Measurements from ENCODE around the gene FAM53A. TPM values are rescaled to one million over a fixed set of nuclear protein-coding genes. Genes with fewer than 3 reads are reported as not detected.
A peak's percentile ranks its signal among the peaks of the same experiment; 100 is the strongest.

The FAM53A gene
- total RNA-seq, 2 experiments from 2014 or later: 1.4 to 1.8 TPM

DNA sequence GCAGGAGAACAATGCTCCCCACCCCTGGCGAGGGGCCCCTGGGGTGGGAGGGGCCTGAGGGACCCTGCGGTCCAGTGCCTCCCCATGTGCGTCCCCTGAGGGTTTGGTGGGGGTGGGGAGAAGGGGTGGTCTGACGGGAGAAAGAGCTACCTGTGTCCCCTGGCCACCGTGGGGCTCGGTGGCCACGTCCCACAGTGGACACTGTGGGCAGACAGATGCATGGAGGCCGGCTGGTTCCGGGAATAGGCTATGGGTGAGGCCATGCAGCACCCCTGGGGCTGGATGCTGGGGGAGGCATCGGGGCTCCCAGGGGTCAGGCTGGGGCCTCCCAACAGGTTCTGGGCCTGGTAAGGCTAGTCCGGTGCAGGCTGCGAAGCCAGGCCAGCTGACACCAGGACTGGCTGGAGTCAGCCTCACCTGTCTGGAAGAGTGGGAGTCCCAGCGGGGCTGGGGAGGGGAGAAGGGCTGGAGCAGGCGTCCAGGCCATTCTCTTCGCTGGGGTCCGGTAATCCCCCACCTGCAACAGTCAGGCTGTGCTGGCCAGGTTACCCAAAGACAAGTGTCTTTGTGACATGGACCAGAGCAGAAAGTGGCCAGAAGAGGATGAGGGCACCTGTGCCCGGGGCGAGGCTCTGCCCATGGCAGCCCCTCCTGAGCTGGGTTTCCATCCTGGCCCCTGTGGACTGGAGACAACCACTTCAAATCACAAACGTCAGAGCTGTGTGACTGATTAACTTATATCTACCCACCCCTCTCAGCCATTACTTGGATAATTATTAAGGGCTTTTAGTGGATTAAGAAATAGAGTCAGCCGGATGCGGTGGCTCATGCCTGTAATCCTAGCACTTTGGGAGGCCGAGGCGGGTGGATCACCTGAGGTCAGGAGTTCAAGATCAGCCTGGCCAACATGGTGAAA, 1.4 kb upstream of the FAM53A start:
- no peak for DNase-seq (ENCODE audit: low spot score)
- no peak for TF ChIP-seq EZH2phosphoT487 (IDR thresholded peaks at IDR 0.05; ENCODE audit: borderline replicate concordance, low read depth, low read length)
- TF ChIP-seq, protein P1, sequence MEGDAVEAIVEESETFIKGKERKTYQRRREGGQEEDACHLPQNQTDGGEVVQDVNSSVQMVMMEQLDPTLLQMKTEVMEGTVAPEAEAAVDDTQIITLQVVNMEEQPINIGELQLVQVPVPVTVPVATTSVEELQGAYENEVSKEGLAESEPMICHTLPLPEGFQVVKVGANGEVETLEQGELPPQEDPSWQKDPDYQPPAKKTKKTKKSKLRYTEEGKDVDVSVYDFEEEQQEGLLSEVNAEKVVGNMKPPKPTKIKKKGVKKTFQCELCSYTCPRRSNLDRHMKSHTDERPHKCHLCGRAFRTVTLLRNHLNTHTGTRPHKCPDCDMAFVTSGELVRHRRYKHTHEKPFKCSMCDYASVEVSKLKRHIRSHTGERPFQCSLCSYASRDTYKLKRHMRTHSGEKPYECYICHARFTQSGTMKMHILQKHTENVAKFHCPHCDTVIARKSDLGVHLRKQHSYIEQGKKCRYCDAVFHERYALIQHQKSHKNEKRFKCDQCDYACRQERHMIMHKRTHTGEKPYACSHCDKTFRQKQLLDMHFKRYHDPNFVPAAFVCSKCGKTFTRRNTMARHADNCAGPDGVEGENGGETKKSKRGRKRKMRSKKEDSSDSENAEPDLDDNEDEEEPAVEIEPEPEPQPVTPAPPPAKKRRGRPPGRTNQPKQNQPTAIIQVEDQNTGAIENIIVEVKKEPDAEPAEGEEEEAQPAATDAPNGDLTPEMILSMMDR (conservative IDR thresholded peaks at IDR 0.05; ENCODE audit: low read length): no peak
- Histone ChIP-seq H3K9me2 (ENCODE audit: insufficient read depth, low read length) (no peaks in the 10 kb centered on the region), H4K20me1 (ENCODE audit: insufficient read depth, low read length) (no peaks in the 10 kb centered on the region), H3K4me2 (ENCODE audit: low read length) (peak overlapping the region; percentile 39; the same call in 1 of the 2 replicates), H3K27ac (ENCODE audit: low read depth, low read length, poor library complexity, severe bottlenecking) (no peak overlapping the region), H3K36me3 (ENCODE audit: insufficient read depth, low read length) (peaks cover 18% of the 10 kb centered on the region), H3K9me3 (ENCODE audit: low read length) (no peaks in the 10 kb centered on the region), H2AFZ (ENCODE audit: low read length) (no peak overlapping the region), H3K4me3 (ENCODE audit: low read depth, low read length, poor library complexity, severe bottlenecking) (no peak overlapping the region), H3K4me1 (ENCODE audit: insufficient read depth, low read length, poor library complexity, severe bottlenecking) (peaks cover 13% of the 10 kb centered on the region), H3K79me2 (ENCODE audit: insufficient read depth, low read depth, low read length) (no peaks in the 10 kb centered on the region)
- BruUV-seq (replicated peaks): no TSS peak
- CTCF ChIA-PET (ENCODE audit: unreplicated experiment): no interaction called here
- intact Hi-C loops (cut with micrococcal nuclease; ENCODE audit: unreplicated experiment): no loop called here
- POLR2A ChIA-PET: no interaction called here

DNA sequence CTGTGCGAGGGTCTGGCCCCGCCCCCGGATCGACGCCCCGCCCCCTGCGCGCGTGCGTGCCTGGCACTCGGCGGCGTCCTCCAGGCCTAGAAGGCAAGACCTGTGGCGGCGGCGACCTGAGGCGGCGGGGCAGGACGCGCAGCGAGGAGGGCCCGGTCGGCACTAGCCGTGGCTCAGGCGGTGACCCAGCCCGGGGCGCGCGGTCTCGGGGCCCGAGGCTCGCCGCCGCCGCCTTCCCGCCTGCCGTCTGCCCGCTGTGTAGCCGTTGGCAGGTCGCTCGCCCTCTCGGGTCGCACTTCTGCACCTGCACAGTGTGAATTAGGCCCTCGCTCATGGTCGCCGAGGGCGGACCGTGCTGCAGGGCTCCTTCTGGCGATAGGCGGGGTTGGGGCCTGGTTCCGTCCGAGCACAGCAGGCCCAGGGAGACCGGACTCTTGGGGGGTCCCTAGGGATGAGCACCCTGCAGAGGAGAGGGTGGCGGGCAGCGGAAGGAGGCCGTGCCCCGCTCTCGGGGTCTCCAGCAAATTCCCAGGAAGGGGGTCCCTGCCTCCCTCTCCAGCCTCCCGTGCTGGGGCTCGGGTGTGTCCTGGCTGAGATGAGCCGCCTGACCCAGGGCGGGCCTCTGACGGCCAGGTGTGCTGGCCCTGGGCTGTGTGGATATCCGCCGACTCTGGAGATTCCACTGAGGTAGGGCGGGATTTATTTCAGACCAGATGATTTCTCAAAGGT, 557 bp upstream of the FAM53A start:
- ChIA-PET CTCF (ENCODE audit: unreplicated experiment) (no interaction called here), POLR2A (no interaction called here)
- no peaks in the 10 kb centered on the region for H4K20me1 ChIP-seq (ENCODE audit: insufficient read depth, low read length)
- no peaks in the 10 kb centered on the region for H3K9me2 ChIP-seq (ENCODE audit: insufficient read depth, low read length)
- no peak for TF ChIP-seq EZH2phosphoT487 (IDR thresholded peaks at IDR 0.05; ENCODE audit: borderline replicate concordance, low read depth, low read length)
- TF ChIP-seq, protein P1 (conservative IDR thresholded peaks at IDR 0.05; ENCODE audit: low read length): no peak
- H3K9me3 ChIP-seq (ENCODE audit: low read length): no peaks in the 10 kb centered on the region
- 0 out of 2 replicates have a peak overlapping the region, but pooled peaks have one; percentile 38 for H2AFZ ChIP-seq (ENCODE audit: low read length)
- peak overlapping the region; percentile 39; the same call in 1 of the 2 replicates for H3K4me2 ChIP-seq (ENCODE audit: low read length)
- no peak for DNase-seq (ENCODE audit: low spot score)
- no peak overlapping the region for H3K27ac ChIP-seq (ENCODE audit: low read depth, low read length, poor library complexity, severe bottlenecking)
- peaks cover 10% of the 10 kb centered on the region; the same call in 1 of the 2 replicates for H3K36me3 ChIP-seq (ENCODE audit: insufficient read depth, low read length)
- H3K4me1 ChIP-seq (ENCODE audit: insufficient read depth, low read length, poor library complexity, severe bottlenecking): peaks cover 13% of the 10 kb centered on the region
- H3K4me3 ChIP-seq (ENCODE audit: low read depth, low read length, poor library complexity, severe bottlenecking): peak overlapping the region; percentile 50
- intact Hi-C loops (cut with micrococcal nuclease; ENCODE audit: unreplicated experiment): no loop called here
- H3K79me2 ChIP-seq (ENCODE audit: insufficient read depth, low read depth, low read length): no peaks in the 10 kb centered on the region
- BruUV-seq (replicated peaks): no TSS peak
